G401.6 (cell line): Measurements from ENCODE around the gene MAML2.

Source experiments
- FAIRE-seq: peaks from 2 replicates; lab custom pipeline; 2012; peaks lifted over from hg19 to GRCh38; lab: Jason Lieb, UNC

The MAML2 gene

GRCh38 chr11:96119211-96119610 is 223.8 kb downstream of the MAML2 start:
- FAIRE-seq = no peak

DNA sequence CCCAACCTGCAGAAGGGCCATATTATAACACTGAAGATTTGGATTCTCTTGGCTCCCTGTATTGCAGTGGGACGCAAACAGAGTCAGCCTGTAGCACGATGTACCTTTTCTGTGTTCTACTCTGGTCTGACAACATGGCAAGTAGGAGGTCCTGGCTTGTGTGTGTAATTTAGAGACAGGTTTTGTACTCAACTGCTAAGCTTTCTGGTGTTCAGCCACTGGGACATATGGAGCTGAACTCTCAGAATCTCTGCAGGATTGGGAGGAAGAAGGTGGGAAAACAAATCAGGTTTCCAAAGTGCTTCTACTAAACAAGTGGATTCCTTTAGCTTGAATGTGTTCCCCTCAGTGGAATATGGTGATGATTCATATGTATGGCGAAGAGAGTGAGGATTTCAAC is 226.6 kb downstream of the MAML2 start:
- FAIRE-seq = no peak

DNA sequence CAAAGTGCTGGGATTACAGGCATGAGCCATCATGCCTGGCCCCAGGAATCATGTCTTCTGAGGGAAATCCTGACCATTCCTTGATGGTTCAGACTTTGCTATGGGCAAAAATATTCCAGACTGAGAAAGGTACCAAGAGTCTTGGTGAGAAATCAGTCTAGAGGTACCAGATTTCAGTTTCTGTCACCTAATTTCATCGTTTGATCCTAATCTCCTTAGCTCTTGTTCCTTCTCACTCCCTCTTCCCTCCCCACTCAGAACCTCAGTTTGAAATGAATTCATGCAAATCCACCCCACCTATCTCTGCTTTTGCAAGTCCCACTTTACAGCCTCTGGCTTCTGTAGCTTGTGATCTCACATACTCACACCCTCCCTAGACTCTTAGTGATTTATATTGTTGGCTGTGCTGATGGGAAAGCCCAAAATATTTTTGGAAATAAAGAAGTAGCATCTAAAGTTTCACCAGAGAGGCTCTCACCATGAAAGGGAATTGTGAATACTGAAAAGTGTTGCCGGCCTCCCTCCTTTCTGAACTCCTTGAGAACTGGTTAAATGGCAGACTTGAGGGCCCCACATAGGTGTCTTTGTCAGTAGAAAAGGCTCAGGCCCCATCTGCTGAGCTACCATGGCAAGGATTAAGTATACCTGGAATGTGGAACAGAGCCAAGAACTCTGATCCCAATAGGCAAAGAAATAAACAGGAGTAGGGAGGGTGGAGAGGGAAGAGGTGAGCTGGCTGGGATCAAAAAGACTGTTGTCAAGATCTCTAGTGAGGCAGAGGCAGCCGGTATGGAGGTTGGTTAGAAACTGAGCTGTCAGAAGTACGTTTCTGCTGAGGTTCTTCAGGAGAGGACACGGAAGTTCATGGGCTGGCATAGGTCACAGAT is 228.6 kb downstream of the MAML2 start:
- no peak for FAIRE-seq

DNA sequence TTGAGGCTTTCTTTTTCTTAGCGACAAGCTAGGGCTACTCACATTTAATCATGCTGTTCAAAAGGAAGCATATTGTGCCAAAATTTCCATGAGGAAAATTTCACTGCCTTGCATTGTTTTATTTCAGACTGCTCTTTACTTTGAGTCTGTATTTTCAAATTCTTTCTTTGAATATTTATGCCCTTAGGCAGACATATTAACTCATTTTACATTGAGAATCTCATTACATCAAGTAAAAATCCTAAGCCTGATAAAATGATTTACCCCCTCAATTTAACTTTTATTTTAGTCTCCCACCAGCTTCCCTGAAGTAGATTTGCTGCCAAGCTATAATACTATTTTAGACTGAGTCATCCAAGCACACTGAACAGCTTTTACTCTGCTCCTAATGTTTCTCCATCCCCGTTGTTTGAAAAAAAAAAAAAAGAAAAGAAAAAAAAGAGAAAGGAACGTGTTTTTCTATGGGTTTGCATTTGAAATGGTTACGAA is 229.8 kb downstream of the MAML2 start:
- no peak for FAIRE-seq

GRCh38 chr11:96112192-96113128 is 230.5 kb downstream of the MAML2 start:
- FAIRE-seq = no peak

GRCh38 chr11:96111308-96111707 is 231.7 kb downstream of the MAML2 start:
- no peak for FAIRE-seq

- FAIRE-seq = no peak
Measured at GRCh38 chr11:96110302-96110701, 232.7 kb downstream of the MAML2 start.

GRCh38 chr11:96109331-96110030 is 233.5 kb downstream of the MAML2 start:
- no peak for FAIRE-seq

GRCh38 chr11:96107143-96107824 is 235.7 kb downstream of the MAML2 start:
- no peak for FAIRE-seq

- no peak for FAIRE-seq
Measured at GRCh38 chr11:96106645-96107044, 236.3 kb downstream of the MAML2 start.

GRCh38 chr11:96105944-96106343 is 237.1 kb downstream of the MAML2 start:
- no peak for FAIRE-seq

DNA sequence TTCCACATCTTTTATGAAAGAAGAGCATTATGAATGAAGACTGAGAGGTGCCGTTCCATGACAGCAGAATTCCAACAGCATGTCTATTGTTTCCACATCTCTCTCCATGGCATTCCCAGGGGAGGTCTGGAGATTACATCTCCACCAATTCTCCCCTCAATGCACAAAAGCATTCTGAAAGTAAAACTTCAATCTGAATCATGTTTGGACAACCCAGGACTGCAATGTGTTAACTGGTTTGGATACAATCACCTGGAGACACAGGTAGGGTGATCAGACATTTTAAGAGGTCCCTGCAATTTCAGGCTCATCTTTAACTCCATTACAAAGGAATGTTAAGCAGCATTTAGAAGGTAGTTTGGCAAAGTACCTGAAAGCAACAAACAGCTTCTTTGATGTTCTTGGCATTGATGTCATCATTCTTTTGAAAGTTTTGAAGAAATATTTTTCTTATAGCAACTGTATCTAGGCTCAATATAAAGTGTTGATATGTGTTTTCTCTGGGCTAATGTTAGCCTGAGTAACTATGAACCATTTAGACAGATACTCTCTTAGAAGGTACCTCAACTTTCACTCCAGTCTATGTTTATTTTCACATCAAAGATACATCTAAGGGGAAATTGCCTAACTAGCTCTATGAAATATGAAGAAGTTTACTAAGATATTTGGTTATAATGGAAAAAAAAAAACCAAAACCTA is 237.6 kb downstream of the MAML2 start:
- no peak for FAIRE-seq

DNA sequence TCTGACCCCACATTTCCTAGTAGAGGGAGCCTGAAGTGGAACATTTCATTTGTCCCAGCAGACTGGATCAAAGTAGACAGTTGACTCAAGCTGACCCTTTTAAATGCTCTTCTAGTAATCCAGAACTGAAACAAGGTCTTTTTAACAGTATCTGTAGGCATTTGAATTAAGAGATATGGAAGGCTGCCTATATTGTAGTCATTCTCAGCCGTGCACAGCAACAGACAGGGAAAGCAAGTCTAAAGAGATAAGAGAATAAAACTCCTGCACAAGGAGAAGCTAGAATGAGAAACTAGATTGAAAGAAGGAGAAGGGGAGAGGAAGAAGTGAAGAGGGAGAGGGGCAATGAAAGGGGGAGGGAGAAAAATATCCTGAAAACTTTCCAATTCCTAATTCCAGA is 238.5 kb downstream of the MAML2 start:
- FAIRE-seq = no peak

DNA sequence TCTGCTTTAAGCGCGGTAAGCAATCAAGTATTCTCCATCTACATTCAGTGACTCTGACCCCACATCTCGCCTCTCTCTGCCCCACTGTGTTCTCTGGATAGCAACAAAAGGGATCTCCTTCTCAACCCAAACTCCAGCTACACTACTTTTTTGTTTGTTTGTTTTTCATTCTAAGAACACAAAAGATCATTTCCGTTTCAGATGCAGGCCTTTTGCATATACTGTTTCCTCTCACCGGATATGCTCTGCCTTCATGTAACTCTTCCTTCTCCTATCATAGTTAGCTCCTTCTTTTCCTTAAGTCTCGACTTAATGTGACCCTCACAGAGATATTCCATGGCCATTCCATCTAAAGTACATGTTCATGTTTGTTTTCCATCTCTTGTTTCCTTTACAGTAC is 239.3 kb downstream of the MAML2 start:
- no peak for FAIRE-seq

GRCh38 chr11:96103102-96103501 is 239.9 kb downstream of the MAML2 start:
- no peak for FAIRE-seq

GRCh38 chr11:96102664-96103078 is 240.3 kb downstream of the MAML2 start:
- no peak for FAIRE-seq

DNA sequence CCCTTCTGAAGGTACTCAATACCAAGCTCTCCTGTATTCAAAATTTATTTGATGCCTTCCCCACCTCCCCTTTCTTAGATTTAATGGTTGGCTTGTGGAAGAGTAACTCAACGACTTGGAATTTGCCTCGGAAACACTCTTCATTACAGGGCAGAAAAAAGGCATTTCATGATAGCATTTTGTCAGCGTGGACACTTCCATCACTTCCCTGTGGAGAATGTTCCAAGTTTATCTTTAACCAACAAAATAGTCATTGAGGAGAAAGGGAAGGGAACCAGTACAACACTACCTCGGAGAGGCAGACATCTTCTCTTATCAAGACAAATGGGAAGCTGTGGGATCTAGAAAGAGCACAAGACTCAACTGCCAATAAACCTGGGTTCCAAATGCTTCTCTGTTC is 241.8 kb downstream of the MAML2 start:
- no peak for FAIRE-seq

DNA sequence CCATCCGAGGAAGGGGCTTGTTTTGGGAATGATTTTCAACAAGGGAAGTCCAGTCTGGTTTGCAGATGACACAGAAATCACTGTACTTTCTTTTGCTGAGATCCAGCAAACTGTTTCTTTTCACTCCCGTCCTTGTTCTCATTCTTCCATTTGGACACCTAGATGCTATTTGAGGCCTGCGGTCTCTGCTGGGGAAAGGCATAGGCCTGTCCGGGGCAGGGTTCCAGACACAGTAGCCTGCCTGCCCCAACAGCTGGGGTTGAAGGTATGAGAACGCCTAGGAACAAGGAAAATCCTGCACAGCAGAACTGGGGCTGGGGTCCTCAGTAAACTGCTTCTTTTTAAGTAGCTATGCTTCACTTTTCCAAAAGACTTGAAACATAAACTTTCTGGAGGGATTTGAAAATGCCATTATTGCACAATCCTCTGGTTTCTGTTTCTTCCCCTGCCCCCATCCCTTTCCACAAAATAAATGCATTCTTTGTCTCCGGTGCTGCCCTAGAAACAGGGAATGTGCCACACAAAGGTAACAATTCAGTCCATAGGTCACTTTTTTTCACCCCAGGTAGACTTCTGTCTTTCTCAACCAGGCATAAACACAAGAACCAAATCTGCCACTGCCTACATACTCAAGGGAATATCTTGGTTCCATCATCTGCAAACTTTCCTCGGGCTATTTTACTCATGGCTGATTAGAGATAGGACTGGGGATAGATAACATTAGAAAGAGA is 244.3 kb downstream of the MAML2 start:
- no peak for FAIRE-seq

- no peak for FAIRE-seq
Measured at GRCh38 chr11:96097844-96098421, 245.1 kb downstream of the MAML2 start.

DNA sequence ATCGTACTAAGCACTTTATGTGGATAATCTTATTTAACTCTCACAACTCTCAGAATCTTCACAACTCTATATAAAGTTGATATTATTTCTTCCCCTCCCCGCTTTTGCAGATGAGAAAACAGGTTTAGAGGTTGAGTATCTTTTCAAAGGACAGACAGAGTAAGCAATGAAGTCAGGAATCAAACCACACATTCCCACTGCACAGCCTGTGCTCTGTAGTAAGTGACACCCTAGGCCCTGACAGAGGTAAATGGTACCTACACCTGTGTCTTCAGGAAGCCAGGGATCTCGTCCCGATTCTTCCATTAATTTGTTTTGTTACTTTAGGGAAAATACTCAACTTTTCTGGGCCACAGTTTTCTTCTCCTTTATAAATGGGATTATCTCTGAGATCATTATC is 246.6 kb downstream of the MAML2 start:
- FAIRE-seq = no peak
